Fibroblast of peridontal ligament (primary cell): ENCODE data around the gene CRISPLD2.

Experiments used
- DNase-seq: peaks from one replicate; pipeline ENCODE4 v3.0.0-alpha.2; 2010; ENCODE audit errors: extremely low read depth

The CRISPLD2 gene

GRCh38 chr16:84911486-84912216 is 91.9 kb downstream of the CRISPLD2 start:
- no peak for DNase-seq

GRCh38 chr16:84913315-84913714 is 93.5 kb downstream of the CRISPLD2 start:
- DNase-seq = no peak

- DNase-seq = no peak
These were observed 94.5 kb downstream of the CRISPLD2 start for GRCh38 chr16:84914273-84914672.

- DNase-seq = no peak
These were observed 96.4 kb downstream of the CRISPLD2 start for GRCh38 chr16:84916178-84916577.

GRCh38 chr16:84916850-84917249 is 97.1 kb downstream of the CRISPLD2 start:
- no peak for DNase-seq

GRCh38 chr16:84917492-84917891 is 97.7 kb downstream of the CRISPLD2 start:
- no peak for DNase-seq

- DNase-seq = no peak
These were observed 98.5 kb downstream of the CRISPLD2 start for GRCh38 chr16:84918006-84918909.

- DNase-seq = peak; percentile 23
These were observed 99.5 kb downstream of the CRISPLD2 start for GRCh38 chr16:84919269-84919668.

- DNase-seq = no peak
These were observed 99.9 kb downstream of the CRISPLD2 start for GRCh38 chr16:84919708-84920107.

- DNase-seq = no peak
These were observed 100.5 kb downstream of the CRISPLD2 start for GRCh38 chr16:84920333-84920732.

GRCh38 chr16:84922351-84923120 is 102.8 kb downstream of the CRISPLD2 start:
- peak; percentile 24 for DNase-seq

- no peak for DNase-seq
These were observed 104.7 kb downstream of the CRISPLD2 start for GRCh38 chr16:84924331-84925091.

- DNase-seq = no peak
These were observed 105.4 kb downstream of the CRISPLD2 start for GRCh38 chr16:84925092-84925772.

- no peak for DNase-seq
These were observed 106.1 kb downstream of the CRISPLD2 start for GRCh38 chr16:84925773-84926372.

- no peak for DNase-seq
These were observed 106.7 kb downstream of the CRISPLD2 start for GRCh38 chr16:84926462-84926861.

- DNase-seq = no peak
These were observed 108.1 kb downstream of the CRISPLD2 start for GRCh38 chr16:84927621-84928591.

GRCh38 chr16:84928679-84929420 is 109.1 kb downstream of the CRISPLD2 start:
- DNase-seq = peak; percentile 43
